Chondrocyte (in vitro differentiated cells): Measurements from ENCODE around the gene ADAM11. TPM values are rescaled to one million over a fixed set of nuclear protein-coding genes. Genes with fewer than 3 reads are reported as not detected.

Experiments used
- DNase-seq: peaks from one replicate; pipeline ENCODE4 v3.0.0; 2021; ENCODE audit warnings: mixed read lengths, low spot score
- H3K27ac Mint-ChIP-seq: one replicate; pipeline ENCODE4 v1.8.0; 2021; ENCODE audit warnings: mild to moderate bottlenecking, moderate library complexity, mixed read lengths; ENCODE audit not compliant: unreplicated experiment
- H3K27me3 Mint-ChIP-seq: 2 replicates; pipeline ENCODE4 v1.8.0; 2021; ENCODE audit warnings: low read depth, mixed read lengths
- H3K36me3 Mint-ChIP-seq: 2 replicates; pipeline ENCODE4 v1.8.0; 2021; ENCODE audit warnings: low read depth, mixed read lengths
- H3K4me1 Mint-ChIP-seq: 2 replicates; pipeline ENCODE4 v1.8.0; 2021; ENCODE audit warnings: low read depth, mild to moderate bottlenecking, mixed read lengths
- H3K4me3 Mint-ChIP-seq: one replicate; pipeline ENCODE4 v1.8.0; 2021; ENCODE audit warnings: mild to moderate bottlenecking, moderate library complexity, mixed read lengths; ENCODE audit not compliant: unreplicated experiment
- H3K9me3 Mint-ChIP-seq: 2 replicates; pipeline ENCODE4 v1.8.0; 2021; ENCODE audit warnings: low read depth, mixed read lengths
- total RNA-seq: library from RNA; stranded (reverse); gene quantifications from 3 replicates; pipeline ENCODE4 v1.2.1, GENCODE V29; 2021
- TF ChIP-seq, protein P1 (sequence below): fragments of 200-600 bp; sonication (generic); IDR thresholded peaks from 2 replicates; pipeline ENCODE4 v1.5.0; 2021; ENCODE audit warnings: antibody characterized with exemption, mild to moderate bottlenecking, moderate library complexity

Gene ADAM11
- total RNA-seq, 1 donor from 2014 or later = 0.47 TPM

DNA sequence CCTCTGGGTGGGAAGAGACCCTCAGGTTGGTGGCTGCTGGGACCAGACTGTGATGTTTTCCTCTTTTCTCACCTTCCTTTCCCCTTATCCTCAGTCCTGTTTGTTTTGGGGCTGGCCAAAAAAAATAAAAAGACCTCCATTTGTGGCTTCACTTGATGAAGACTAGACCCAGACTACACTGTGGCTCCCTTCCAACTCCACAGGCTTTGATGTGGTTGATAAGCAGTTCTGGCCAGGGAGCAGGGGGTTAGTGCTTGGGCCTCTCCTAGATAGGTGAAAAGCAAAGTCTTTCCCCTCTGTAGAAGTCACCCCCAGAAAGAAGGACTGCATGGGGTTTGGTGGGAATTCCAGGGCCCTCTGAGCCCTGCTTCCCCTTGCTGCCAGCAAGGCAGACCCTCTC is 11.2 kb upstream of the ADAM11 start:
- TF ChIP-seq, protein P1, sequence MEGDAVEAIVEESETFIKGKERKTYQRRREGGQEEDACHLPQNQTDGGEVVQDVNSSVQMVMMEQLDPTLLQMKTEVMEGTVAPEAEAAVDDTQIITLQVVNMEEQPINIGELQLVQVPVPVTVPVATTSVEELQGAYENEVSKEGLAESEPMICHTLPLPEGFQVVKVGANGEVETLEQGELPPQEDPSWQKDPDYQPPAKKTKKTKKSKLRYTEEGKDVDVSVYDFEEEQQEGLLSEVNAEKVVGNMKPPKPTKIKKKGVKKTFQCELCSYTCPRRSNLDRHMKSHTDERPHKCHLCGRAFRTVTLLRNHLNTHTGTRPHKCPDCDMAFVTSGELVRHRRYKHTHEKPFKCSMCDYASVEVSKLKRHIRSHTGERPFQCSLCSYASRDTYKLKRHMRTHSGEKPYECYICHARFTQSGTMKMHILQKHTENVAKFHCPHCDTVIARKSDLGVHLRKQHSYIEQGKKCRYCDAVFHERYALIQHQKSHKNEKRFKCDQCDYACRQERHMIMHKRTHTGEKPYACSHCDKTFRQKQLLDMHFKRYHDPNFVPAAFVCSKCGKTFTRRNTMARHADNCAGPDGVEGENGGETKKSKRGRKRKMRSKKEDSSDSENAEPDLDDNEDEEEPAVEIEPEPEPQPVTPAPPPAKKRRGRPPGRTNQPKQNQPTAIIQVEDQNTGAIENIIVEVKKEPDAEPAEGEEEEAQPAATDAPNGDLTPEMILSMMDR = no peak
- Mint-ChIP-seq H3K27ac (no peak overlapping the region), H3K36me3 (peaks cover 5% of the 10 kb centered on the region), H3K4me1 (no peaks in the 10 kb centered on the region), H3K27me3 (no peaks in the 10 kb centered on the region), H3K4me3 (no peak overlapping the region), H3K9me3 (no peaks in the 10 kb centered on the region)
- DNase-seq = no peak

DNA sequence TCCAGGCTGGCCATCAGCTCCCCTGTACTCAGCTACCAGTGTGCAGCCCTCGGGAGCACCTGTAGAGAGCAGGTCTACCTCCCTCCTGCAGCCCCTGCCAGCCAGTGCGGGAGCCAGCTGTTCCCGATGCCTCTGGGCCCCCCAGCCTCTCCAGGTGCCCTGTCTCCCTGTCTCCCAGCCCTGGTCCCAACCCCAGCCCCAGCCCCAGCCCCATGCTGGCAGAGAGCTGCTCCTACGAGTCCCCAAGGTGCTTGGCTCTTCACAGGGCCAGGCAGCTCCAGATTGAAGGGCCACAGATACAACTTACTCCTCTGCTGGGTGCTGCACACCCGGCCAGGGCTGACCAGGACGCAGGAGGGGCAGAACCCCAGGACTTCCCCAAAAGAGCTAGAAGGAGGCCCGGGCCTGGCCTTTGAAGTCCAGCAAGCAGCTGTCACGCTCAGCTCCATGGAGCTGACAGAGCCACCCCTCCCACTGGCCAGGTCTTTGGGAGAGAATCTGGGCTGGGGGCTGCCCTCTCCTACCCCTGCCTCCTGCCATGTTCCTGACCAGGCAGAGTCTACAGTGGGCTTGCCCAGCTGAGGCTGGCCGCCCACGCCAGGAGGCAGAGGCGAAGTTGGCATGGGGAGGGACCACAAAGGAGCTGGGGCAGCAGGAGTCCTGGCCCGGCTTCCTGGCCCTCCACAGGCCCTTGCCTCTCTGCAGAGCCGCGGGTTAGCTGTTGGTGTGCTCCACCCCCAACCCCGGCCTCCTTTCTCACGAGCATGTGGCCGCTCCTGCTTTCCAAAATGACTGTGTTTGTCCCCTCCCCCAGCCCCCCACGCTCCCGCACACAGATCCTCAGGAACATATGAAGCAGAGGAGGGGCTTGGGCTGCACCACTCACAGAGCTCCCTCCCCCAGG is 9.5 kb upstream of the ADAM11 start:
- TF ChIP-seq, protein P1 = no peak
- H3K27me3 Mint-ChIP-seq = no peaks in the 10 kb centered on the region
- no peak for DNase-seq

DNA sequence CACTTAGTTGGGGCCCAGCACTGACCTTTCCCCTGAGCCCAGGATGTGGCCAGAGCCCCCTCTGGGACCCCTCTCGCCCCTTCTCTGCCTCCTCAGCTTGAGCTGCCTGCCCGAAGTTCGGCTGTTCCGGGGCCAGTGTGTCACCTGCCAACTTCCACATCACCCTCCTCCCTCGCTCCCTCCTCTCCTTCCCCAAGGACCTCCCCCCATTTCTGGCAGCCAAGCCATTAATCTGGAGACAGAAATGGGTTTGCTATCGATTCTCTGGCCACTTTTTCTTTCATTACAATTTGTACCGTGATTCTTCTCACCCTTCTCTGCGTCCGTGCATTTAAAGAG is 8.8 kb upstream of the ADAM11 start:
- TF ChIP-seq, protein P1 = no peak
- DNase-seq = no peak
- Mint-ChIP-seq H3K9me3 (no peaks in the 10 kb centered on the region), H3K27me3 (no peaks in the 10 kb centered on the region), H3K36me3 (peaks cover 5% of the 10 kb centered on the region), H3K4me3 (no peak overlapping the region), H3K4me1 (no peaks in the 10 kb centered on the region), H3K27ac (no peak overlapping the region)

More for the DNA sequence above, 9.5 kb upstream of the ADAM11 start:
- Mint-ChIP-seq H3K27ac (no peak overlapping the region), H3K9me3 (no peaks in the 10 kb centered on the region), H3K4me3 (no peak overlapping the region), H3K4me1 (no peaks in the 10 kb centered on the region), H3K36me3 (peaks cover 5% of the 10 kb centered on the region)

DNA sequence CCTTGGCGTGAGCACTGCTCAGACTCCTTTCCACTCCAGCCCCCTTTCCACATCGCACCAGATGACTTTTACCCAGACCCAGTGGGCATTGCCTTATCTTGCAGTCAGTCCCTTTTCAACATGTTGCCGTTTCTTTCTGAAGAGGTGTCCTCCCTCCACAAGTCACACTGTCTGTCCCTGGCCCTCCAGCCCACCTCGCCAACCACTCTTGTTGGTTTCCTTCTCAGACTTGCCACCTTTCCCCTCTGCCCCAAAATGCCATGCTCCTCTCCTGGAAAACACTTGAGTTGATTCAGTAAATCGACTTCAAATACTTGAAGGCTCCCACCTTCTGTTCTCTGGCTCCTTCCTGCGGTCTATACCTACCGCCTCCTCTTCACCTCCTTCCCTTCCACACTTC is 7.5 kb upstream of the ADAM11 start:
- Mint-ChIP-seq H3K27ac (no peak overlapping the region), H3K9me3 (no peaks in the 10 kb centered on the region), H3K36me3 (peaks cover 5% of the 10 kb centered on the region), H3K4me1 (no peaks in the 10 kb centered on the region), H3K27me3 (no peaks in the 10 kb centered on the region), H3K4me3 (no peak overlapping the region)
- TF ChIP-seq, protein P1 = no peak
- no peak for DNase-seq

DNA sequence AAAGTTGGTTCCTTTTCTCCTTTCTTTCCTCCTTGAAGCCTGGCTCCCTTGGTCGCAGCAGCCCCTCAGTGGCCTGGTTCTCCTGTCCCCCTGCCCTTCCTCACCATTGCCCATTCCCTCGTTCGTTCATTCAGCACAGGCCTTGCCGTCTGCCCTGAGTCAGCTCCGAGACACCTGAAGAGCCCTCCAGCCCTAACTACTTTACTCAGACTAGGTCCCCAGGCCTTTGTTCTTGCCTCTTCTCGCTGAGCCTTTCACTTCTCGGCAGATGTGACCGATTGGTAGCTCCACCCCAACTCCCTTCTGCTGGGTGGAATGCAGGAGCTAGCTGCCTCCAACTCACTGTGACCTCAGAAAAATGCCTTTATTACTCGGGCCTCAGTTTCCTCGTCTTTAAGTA is 7.0 kb upstream of the ADAM11 start:
- Mint-ChIP-seq H3K27ac (no peak overlapping the region), H3K4me1 (no peaks in the 10 kb centered on the region), H3K36me3 (peaks cover 5% of the 10 kb centered on the region), H3K4me3 (no peak overlapping the region), H3K9me3 (no peaks in the 10 kb centered on the region), H3K27me3 (no peaks in the 10 kb centered on the region)
- TF ChIP-seq, protein P1 = no peak
- no peak for DNase-seq
